ENCODE measurements around the gene ZCCHC14. TPM values are rescaled to one million over a fixed set of nuclear protein-coding genes. Genes with fewer than 3 reads are reported as not detected.
"Not testable (repeated sequence)": the region's sequence is repeated elsewhere in the genome, so short reads cannot be mapped to it uniquely, and the experiment has no call there.

The ZCCHC14 gene
- total RNA-seq, 2 experiments from 2014 or later, result 16.4 to 18.3 TPM

GRCh38 chr16:87515475-87516330 lies 22.9 kb upstream of the ZCCHC14 start:
- H3K27me3 Mint-ChIP-seq, result peaks cover 19% of the 10 kb centered on the region

GRCh38 chr16:87509778-87510177 lies 17.0 kb upstream of the ZCCHC14 start:
- ATAC-seq (ENCODE audit: poor library complexity); H3K27me3 ChIP-seq (ENCODE audit: control insufficient read depth in 1 of 2, insufficient read depth in 2 of 2, low read length in 2 of 2); H3K27ac ChIP-seq (ENCODE audit: low read depth in 1 of 2, low read length in 2 of 2); CTCF ChIA-PET; H3K4me3 Mint-ChIP-seq; H3K36me3 Mint-ChIP-seq (ENCODE audit: low read depth); POLR2A ChIA-PET; H3K4me1 Mint-ChIP-seq (ENCODE audit: low read depth); H3K9me3 Mint-ChIP-seq; intact Hi-C loops (cut with DNase I, micrococcal nuclease); H3K36me3 ChIP-seq (ENCODE audit: insufficient read depth, low read length); DNase-seq; H3K9me3 ChIP-seq (ENCODE audit: control insufficient read depth in 1 of 2, insufficient read depth in 1 of 2, low read length in 2 of 2); H3K4me1 ChIP-seq (ENCODE audit: insufficient read depth, low read length); H3K4me3 ChIP-seq (ENCODE audit: low read length); H3K27ac Mint-ChIP-seq: not testable (repeated sequence)
- H3K27me3 Mint-ChIP-seq, result peaks cover 54% of the 10 kb centered on the region

More at GRCh38 chr16:87515475-87516330, 22.9 kb upstream of the ZCCHC14 start:
- no peaks in the 10 kb centered on the region for H3K9me3 ChIP-seq (ENCODE audit: control insufficient read depth in 1 of 2, insufficient read depth in 1 of 2, low read length in 2 of 2)
- H3K4me1 Mint-ChIP-seq (ENCODE audit: low read depth), result no peaks in the 10 kb centered on the region
- no peaks in the 10 kb centered on the region for H3K9me3 Mint-ChIP-seq
- no peak overlapping the region for H3K4me3 ChIP-seq (ENCODE audit: low read length)
- no peaks in the 10 kb centered on the region for H3K36me3 ChIP-seq (ENCODE audit: insufficient read depth, low read length)
- ChIA-PET POLR2A (no interaction called here), CTCF (no interaction called here)
- peaks cover 0 to 3% of the 10 kb centered on the region in 2 experiments for H3K27me3 ChIP-seq (ENCODE audit: control insufficient read depth in 1 of 2, insufficient read depth in 2 of 2, low read length in 2 of 2)
- ATAC-seq (ENCODE audit: poor library complexity), result no peak
- intact Hi-C loops (cut with DNase I, micrococcal nuclease), result no loop called here
- H3K4me3 Mint-ChIP-seq, result no peak overlapping the region
- TF ChIP-seq CTCF (IDR thresholded peaks at IDR 0.05), result no peak
- H3K27ac Mint-ChIP-seq, result no peak overlapping the region
- H3K36me3 Mint-ChIP-seq (ENCODE audit: low read depth), result no peaks in the 10 kb centered on the region
- no peak for DNase-seq
- H3K4me1 ChIP-seq (ENCODE audit: insufficient read depth, low read length), result no peaks in the 10 kb centered on the region
- H3K27ac ChIP-seq (ENCODE audit: low read depth in 1 of 2, low read length in 2 of 2), result no peak overlapping the region

GRCh38 chr16:87507351-87508069 lies 14.7 kb upstream of the ZCCHC14 start:
- ATAC-seq (ENCODE audit: poor library complexity), result no peak
- Mint-ChIP-seq H3K9me3 (no peaks in the 10 kb centered on the region), H3K27me3 (peaks cover 48% of the 10 kb centered on the region), H3K36me3 (ENCODE audit: low read depth) (no peaks in the 10 kb centered on the region), H3K4me3 (no peak overlapping the region), H3K27ac (no peak overlapping the region), H3K4me1 (ENCODE audit: low read depth) (peaks cover 7% of the 10 kb centered on the region)
- Histone ChIP-seq H3K27ac (ENCODE audit: low read depth in 1 of 2, low read length in 2 of 2) (no peak overlapping the region), H3K9me3 (ENCODE audit: control insufficient read depth in 1 of 2, insufficient read depth in 1 of 2, low read length in 2 of 2) (no peaks in the 10 kb centered on the region), H3K4me3 (ENCODE audit: low read length) (no peak overlapping the region), H3K36me3 (ENCODE audit: insufficient read depth, low read length) (no peaks in the 10 kb centered on the region), H3K27me3 (ENCODE audit: control insufficient read depth in 1 of 2, insufficient read depth in 2 of 2, low read length in 2 of 2) (no peaks in the 10 kb centered on the region), H3K4me1 (ENCODE audit: insufficient read depth, low read length) (peaks cover 3% of the 10 kb centered on the region)
- intact Hi-C loops (cut with DNase I, micrococcal nuclease), result no loop called here
- ChIA-PET CTCF (no interaction called here), POLR2A (no interaction called here)
- TF ChIP-seq CTCF (IDR thresholded peaks at IDR 0.05), result no peak
- no peak for DNase-seq

Measured in CD4-positive, alpha-beta T cell (primary cell).